AG04450 (cell line): ENCODE measurements around the gene METTL24. TPM values are rescaled to one million over a fixed set of nuclear protein-coding genes. Genes with fewer than 3 reads are reported as not detected.

Source experiments
- CTCF ChIA-PET: fragments of 300-600, 350-600 bp; formaldehyde crosslinking; extraction: SDS; loops from one replicate; lab custom pipeline; 2022; ENCODE audit warnings: antibody characterized with exemption, inconsistent platforms; lab: Charles Lee
- POLR2A ChIA-PET: fragments of 350-600 bp; formaldehyde crosslinking; extraction: SDS; loops from one replicate; lab custom pipeline; 2021; ENCODE audit warnings: antibody characterized with exemption, inconsistent platforms; lab: Yijun Ruan, JAX
- DNase-seq: peaks from one replicate; pipeline ENCODE4 v3.0.0-alpha.2; 2011; ENCODE audit warnings: low read depth, low spot score
- H3K27ac ChIP-seq: one replicate; pipeline ENCODE4 v1.5.1; 2012; ENCODE audit warnings: low read depth, low read length, control low read depth
- H3K27me3 ChIP-seq: one replicate; pipeline ENCODE4 v1.6.0; 2012; ENCODE audit warnings: low read length; ENCODE audit not compliant: control insufficient read depth, insufficient read depth
- H3K4me3 ChIP-seq: 2 replicates; pipeline ENCODE4 v1.5.1; 2011; ENCODE audit warnings: mild to moderate bottlenecking, low read depth, low read length, control low read depth
- H3K9me3 ChIP-seq: 2 replicates; pipeline ENCODE4 v1.5.1; 2012; ENCODE audit warnings: low read length; ENCODE audit not compliant: control insufficient read depth, insufficient read depth
- CTCF ChIP-seq: IDR thresholded peaks from 2 replicates; pipeline ENCODE4 v1.5.1; 2011; ENCODE audit warnings: low read depth, low read length, control low read depth, inconsistent platforms
- polyA plus RNA-seq: library from polyadenylated mRNA; depleted of rRNA; stranded (reverse); fragments of >200 nt; gene quantifications from 2 replicates; pipeline ENCODE4 v1.2.3, GENCODE V29; 2011

Gene METTL24
- polyA plus RNA-seq, 1 experiment: not detected

GRCh38 chr6:110390404-110390803 lies 32.3 kb upstream of the METTL24 start:
- POLR2A ChIA-PET: no interaction called here
- TF ChIP-seq CTCF: no peak
- Histone ChIP-seq H3K4me3 (no peak overlapping the region), H3K27me3 (peaks cover 7% of the 10 kb centered on the region), H3K27ac (no peak overlapping the region), H3K9me3 (no peaks in the 10 kb centered on the region)
- no peak for DNase-seq
- CTCF ChIA-PET: interaction anchor here (0.7 to 6.7 kb wide), 32 partner anchors 8 to 863 kb away, joined by 3 to 90 read pairs (median 5); partner anchors contain the start of genes CDC40, CDK19 and WASF1

GRCh38 chr6:110389689-110390382 lies 31.7 kb upstream of the METTL24 start:
- no peak for TF ChIP-seq CTCF
- POLR2A ChIA-PET: no interaction called here
- H3K27ac ChIP-seq: no peak overlapping the region
- no peak overlapping the region for H3K4me3 ChIP-seq
- no peak for DNase-seq
- H3K9me3 ChIP-seq: no peaks in the 10 kb centered on the region
- peaks cover 9% of the 10 kb centered on the region for H3K27me3 ChIP-seq
- CTCF ChIA-PET: interaction anchor here (0.8 to 6.7 kb wide), 15 partner anchors 48 to 862 kb away, joined by 3 to 90 read pairs (median 8); partner anchors contain the start of genes CDC40 and WASF1

GRCh38 chr6:110387986-110388385 lies 29.8 kb upstream of the METTL24 start:
- ChIA-PET CTCF (interaction anchor here (0.7 to 6.7 kb wide), 2 partner anchors 13 to 349 kb away, joined by 3 to 90 read pairs; no protein-coding TSS in a partner anchor), POLR2A (no interaction called here)
- TF ChIP-seq CTCF: no peak
- Histone ChIP-seq H3K27ac (no peak overlapping the region), H3K4me3 (no peak overlapping the region), H3K27me3 (peaks cover 10% of the 10 kb centered on the region), H3K9me3 (no peaks in the 10 kb centered on the region)
- DNase-seq: no peak

- ChIA-PET POLR2A (no interaction called here), CTCF (interaction anchor here (2.0 kb wide), 1 partner anchor 346 kb away, joined by 5 read pairs; no protein-coding TSS in a partner anchor)
- Histone ChIP-seq H3K27me3 (peaks cover 7% of the 10 kb centered on the region), H3K27ac (no peak overlapping the region), H3K4me3 (no peak overlapping the region), H3K9me3 (no peaks in the 10 kb centered on the region)
- no peak for TF ChIP-seq CTCF
- no peak for DNase-seq
Observed at GRCh38 chr6:110385458-110385863, 27.3 kb upstream of the METTL24 start.

GRCh38 chr6:110378552-110378951 lies 20.4 kb upstream of the METTL24 start:
- TF ChIP-seq CTCF: no peak
- H3K9me3 ChIP-seq: no peaks in the 10 kb centered on the region
- no peak overlapping the region for H3K4me3 ChIP-seq
- DNase-seq: no peak
- ChIA-PET POLR2A (no interaction called here), CTCF (no interaction called here)
- H3K27ac ChIP-seq: no peak overlapping the region
- H3K27me3 ChIP-seq: peaks cover 4% of the 10 kb centered on the region
